IPS-15b (cell line): ENCODE results near the gene MRPL53.

Experiments used
- H3K27me3 ChIP-seq: one replicate; pipeline ENCODE4 v1.6.1; 2013; ENCODE audit warnings: low read length; ENCODE audit not compliant: control insufficient read depth, insufficient read depth
- H3K36me3 ChIP-seq: one replicate; pipeline ENCODE4 v1.6.1; 2013; ENCODE audit warnings: low read length; ENCODE audit not compliant: control insufficient read depth, insufficient read depth
- H3K4me1 ChIP-seq: one replicate; pipeline ENCODE4 v1.6.1; 2013; ENCODE audit warnings: mild to moderate bottlenecking, low read length; ENCODE audit not compliant: control insufficient read depth, insufficient read depth
- H3K4me3 ChIP-seq: one replicate; pipeline ENCODE4 v1.5.1; 2013; ENCODE audit warnings: low read depth, low read length
- H3K9ac ChIP-seq: one replicate; pipeline ENCODE4 v1.6.1; 2013; ENCODE audit warnings: low read depth, mild to moderate bottlenecking, low read length
- H3K9me3 ChIP-seq: one replicate; pipeline ENCODE4 v1.6.1; 2013; ENCODE audit warnings: mild to moderate bottlenecking, low read length; ENCODE audit not compliant: control insufficient read depth, insufficient read depth

MRPL53 gene

GRCh38 chr2:74438248-74438647 lies 34.2 kb downstream of the MRPL53 start:
- Histone ChIP-seq H3K4me1 (peaks cover 17% of the 10 kb centered on the region), H3K36me3 (peaks cover 3% of the 10 kb centered on the region), H3K9ac (no peak overlapping the region), H3K9me3 (no peaks in the 10 kb centered on the region), H3K27me3 (no peaks in the 10 kb centered on the region), H3K4me3 (peak overlapping the region; percentile 3)

- Histone ChIP-seq H3K4me1 (peaks cover 17% of the 10 kb centered on the region), H3K27me3 (no peaks in the 10 kb centered on the region), H3K9ac (peak overlapping the region; percentile 37), H3K4me3 (peak overlapping the region; percentile 32), H3K36me3 (peaks cover 3% of the 10 kb centered on the region), H3K9me3 (no peaks in the 10 kb centered on the region)
Observed at GRCh38 chr2:74436848-74437695, 35.4 kb downstream of the MRPL53 start.

- H3K4me3 ChIP-seq: peak overlapping the region; percentile 32
- H3K9ac ChIP-seq: peak overlapping the region; percentile 37
- H3K27me3 ChIP-seq: no peaks in the 10 kb centered on the region
- peaks cover 17% of the 10 kb centered on the region for H3K4me1 ChIP-seq
- H3K36me3 ChIP-seq: peaks cover 8% of the 10 kb centered on the region
- H3K9me3 ChIP-seq: no peaks in the 10 kb centered on the region
Observed at GRCh38 chr2:74436111-74436805, 36.2 kb downstream of the MRPL53 start.

- no peaks in the 10 kb centered on the region for H3K9me3 ChIP-seq
- no peaks in the 10 kb centered on the region for H3K4me1 ChIP-seq
- no peak overlapping the region for H3K9ac ChIP-seq
- H3K36me3 ChIP-seq: peaks cover 53% of the 10 kb centered on the region
- no peaks in the 10 kb centered on the region for H3K27me3 ChIP-seq
- H3K4me3 ChIP-seq: no peak overlapping the region
Observed at GRCh38 chr2:74430502-74430901, 42.0 kb downstream of the MRPL53 start.

- no peak overlapping the region for H3K9ac ChIP-seq
- no peaks in the 10 kb centered on the region for H3K27me3 ChIP-seq
- no peaks in the 10 kb centered on the region for H3K4me1 ChIP-seq
- H3K9me3 ChIP-seq: no peaks in the 10 kb centered on the region
- H3K36me3 ChIP-seq: peaks cover 58% of the 10 kb centered on the region
- H3K4me3 ChIP-seq: no peak overlapping the region
Observed at GRCh38 chr2:74429487-74430451, 42.7 kb downstream of the MRPL53 start.

- H3K9me3 ChIP-seq: no peaks in the 10 kb centered on the region
- no peaks in the 10 kb centered on the region for H3K27me3 ChIP-seq
- peaks cover 60% of the 10 kb centered on the region for H3K36me3 ChIP-seq
- H3K9ac ChIP-seq: no peak overlapping the region
- H3K4me3 ChIP-seq: no peak overlapping the region
- no peaks in the 10 kb centered on the region for H3K4me1 ChIP-seq
Observed at GRCh38 chr2:74428675-74429074, 43.8 kb downstream of the MRPL53 start.

- Histone ChIP-seq H3K9me3 (no peaks in the 10 kb centered on the region), H3K4me1 (no peaks in the 10 kb centered on the region), H3K27me3 (peaks cover 5% of the 10 kb centered on the region), H3K4me3 (no peak overlapping the region), H3K36me3 (peaks cover 60% of the 10 kb centered on the region), H3K9ac (no peak overlapping the region)
Observed at GRCh38 chr2:74427551-74427950, 44.9 kb downstream of the MRPL53 start.

- Histone ChIP-seq H3K9me3 (no peaks in the 10 kb centered on the region), H3K4me1 (no peaks in the 10 kb centered on the region), H3K27me3 (peaks cover 5% of the 10 kb centered on the region), H3K4me3 (no peak overlapping the region), H3K9ac (no peak overlapping the region), H3K36me3 (peaks cover 56% of the 10 kb centered on the region)
Observed at GRCh38 chr2:74426181-74426758, 46.2 kb downstream of the MRPL53 start.

GRCh38 chr2:74425523-74425922 lies 47.0 kb downstream of the MRPL53 start:
- Histone ChIP-seq H3K9me3 (no peaks in the 10 kb centered on the region), H3K36me3 (peaks cover 53% of the 10 kb centered on the region), H3K27me3 (peaks cover 5% of the 10 kb centered on the region), H3K4me3 (no peak overlapping the region), H3K4me1 (no peaks in the 10 kb centered on the region), H3K9ac (no peak overlapping the region)

GRCh38 chr2:74424995-74425406 lies 47.5 kb downstream of the MRPL53 start:
- H3K9me3 ChIP-seq: no peaks in the 10 kb centered on the region
- no peak overlapping the region for H3K9ac ChIP-seq
- peaks cover 48% of the 10 kb centered on the region for H3K36me3 ChIP-seq
- H3K27me3 ChIP-seq: peaks cover 11% of the 10 kb centered on the region
- no peak overlapping the region for H3K4me3 ChIP-seq
- no peaks in the 10 kb centered on the region for H3K4me1 ChIP-seq
